Measurements from ENCODE around the gene LMAN1L.

Gene LMAN1L

GRCh38 chr15:74838746-74839525 is 26.3 kb downstream of the LMAN1L start:
- DNase-seq = no peak

DNA sequence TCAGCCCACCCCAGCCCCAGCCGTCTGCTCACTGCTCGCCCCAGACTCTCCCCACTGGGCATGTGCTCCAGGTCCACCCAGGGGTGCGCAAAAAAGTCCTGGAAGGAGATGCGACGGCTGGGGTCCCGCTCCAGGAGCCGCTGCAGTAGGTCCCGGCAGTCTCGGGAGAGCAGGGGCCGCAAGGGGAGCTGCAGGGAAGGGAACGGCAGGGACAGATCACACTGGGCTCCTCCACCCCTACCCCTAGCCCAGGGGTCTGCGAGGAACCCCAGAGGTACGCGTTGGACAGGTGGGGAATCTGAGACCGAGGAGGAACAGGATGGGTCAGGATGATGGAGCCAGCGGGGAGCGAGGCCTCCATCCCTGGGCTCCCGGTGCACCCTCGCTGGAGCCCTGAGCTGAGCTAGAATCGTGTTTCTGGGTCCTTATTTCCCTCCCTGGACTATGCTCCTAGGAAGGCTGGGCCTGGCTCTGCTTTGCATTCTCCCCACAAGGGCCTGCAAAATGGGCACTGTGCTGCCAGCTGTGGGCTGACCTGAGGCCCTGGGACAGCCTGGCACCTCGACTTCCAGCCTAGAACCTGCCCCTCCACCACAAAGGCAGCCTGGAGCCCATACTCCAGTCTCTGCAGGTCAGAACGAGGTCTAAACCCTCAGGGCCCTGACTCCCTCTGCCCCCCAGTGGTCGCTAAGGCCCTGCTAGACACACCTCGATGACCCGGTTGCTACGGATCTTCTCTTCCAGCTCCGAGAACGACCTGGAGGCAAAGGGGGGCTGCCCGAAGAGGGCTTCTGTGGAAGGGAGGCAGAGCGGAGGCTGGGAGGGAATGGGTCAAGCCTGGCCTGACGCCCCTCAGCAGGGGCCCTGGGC is 27.1 kb downstream of the LMAN1L start:
- DNase-seq = no peak

- DNase-seq = no peak
Measured at GRCh38 chr15:74840851-74841775, 28.5 kb downstream of the LMAN1L start.

- no peak for DNase-seq
Measured at GRCh38 chr15:74841891-74842373, 29.3 kb downstream of the LMAN1L start.

DNA sequence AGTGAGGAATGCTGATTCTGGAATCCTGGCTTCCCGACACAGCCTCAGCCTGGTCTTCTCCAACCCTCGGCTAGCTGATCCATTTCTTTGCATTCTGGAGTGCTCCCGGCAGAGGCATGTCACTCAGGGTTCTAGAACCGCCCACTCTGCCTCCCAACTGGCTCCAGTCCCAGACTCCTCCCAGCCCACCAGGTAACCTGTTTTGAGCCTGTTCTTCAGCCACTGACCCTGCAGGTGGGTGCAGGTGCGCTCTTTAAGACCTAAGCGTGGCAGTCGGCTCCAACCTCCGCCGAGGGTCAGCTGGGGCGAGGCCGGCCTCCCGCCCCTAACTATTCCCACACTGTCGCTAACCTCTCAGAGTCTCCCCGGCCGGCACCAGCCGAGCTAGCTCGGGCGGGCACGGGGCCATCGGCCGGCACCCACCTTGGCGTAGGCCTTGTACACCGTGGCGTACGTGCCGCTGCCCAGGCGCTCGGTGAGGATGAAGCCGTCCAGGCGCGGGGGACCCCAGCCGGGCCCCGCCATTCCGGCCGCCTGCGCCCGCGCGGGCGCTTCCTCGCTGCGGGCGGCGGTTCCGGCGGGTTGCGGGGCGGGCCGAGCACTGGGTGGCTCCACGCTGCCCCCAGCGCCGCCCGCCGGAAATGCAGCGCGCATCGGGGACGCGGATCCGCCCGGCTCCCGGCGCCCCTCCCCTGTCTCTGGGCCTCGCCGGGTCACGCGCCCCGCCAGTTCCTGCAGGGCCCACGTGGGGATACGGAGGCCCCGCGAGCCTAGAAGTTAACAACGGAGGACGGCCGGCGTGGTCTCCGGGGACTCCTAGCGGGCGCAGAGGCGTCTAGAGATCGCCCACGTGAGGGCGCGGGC is 30.2 kb downstream of the LMAN1L start, which contains the start of gene ULK3:
TSS of gene ULK3 (minus strand) at position 576 of the 864 bp plus-strand sequence. CDS start at position 525, 51 bp downstream.
- peak; percentile 94 for DNase-seq

GRCh38 chr15:74843445-74843828 is 30.8 kb downstream of the LMAN1L start:
- DNase-seq = no peak

DNA sequence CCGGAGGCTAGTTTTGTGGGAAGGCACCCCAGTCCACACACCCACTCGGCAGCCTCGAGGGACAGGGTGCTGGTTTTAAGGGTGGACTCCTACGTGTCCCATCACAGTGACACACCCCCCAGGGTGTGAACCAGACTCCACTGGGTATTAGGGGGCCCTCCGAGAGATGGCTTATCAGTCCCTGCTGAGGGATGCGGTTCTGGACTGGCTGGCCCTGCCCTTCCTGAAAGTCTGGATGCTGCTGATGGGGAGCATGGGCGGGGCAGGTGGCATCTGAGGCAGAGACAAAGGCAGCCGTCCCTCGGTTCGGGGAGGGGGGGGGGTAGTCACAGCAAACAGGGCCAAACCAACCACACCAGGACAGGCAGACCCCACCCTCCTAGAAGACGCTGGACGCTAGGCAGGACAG is 31.3 kb downstream of the LMAN1L start:
- DNase-seq = peak; percentile 13

- DNase-seq = no peak
Measured at GRCh38 chr15:74844319-74845207, 31.9 kb downstream of the LMAN1L start.

DNA sequence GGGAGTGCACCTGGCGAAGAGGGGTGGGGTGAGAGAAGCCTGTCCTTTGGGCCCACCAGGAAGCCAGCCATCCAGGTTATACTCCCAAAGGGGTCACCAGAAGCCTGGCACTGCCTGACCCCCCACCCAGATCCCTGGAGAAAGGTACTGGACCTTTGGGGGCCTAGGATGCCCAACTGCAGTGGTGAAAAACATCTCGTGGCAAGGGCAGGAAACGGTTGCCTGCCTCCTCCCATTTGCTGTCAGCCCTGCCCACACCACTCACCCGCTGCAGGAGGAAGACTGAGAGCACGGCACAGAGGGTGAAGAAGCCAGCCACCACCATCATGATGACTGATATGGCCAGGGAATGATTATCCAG is 32.6 kb downstream of the LMAN1L start:
- DNase-seq = peak; percentile 57

GRCh38 chr15:74845581-74845980 is 32.9 kb downstream of the LMAN1L start:
- DNase-seq = no peak

DNA sequence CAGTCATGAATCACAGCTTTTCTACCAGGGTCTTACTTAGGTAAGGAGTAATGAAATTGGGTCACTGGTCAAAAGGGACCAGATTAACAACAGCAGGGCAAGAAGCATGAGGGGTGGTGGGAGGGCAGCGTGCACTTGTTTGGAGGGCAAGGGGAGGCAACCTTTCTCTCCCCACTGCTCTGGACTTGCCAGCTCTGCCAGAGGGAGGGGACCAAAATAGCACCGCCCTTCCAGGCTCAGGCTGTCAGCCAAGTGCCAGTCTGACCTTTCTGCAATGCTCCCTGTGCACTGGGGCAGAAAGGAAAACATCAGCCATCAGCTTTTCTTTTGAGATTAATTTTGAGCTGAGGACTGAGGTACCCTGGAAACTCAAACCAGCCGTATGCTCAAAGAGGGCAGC is 34.8 kb downstream of the LMAN1L start:
- DNase-seq = no peak

- DNase-seq = no peak
Measured at GRCh38 chr15:74850393-74850792, 37.8 kb downstream of the LMAN1L start.

GRCh38 chr15:74851960-74852359 is 39.3 kb downstream of the LMAN1L start:
- DNase-seq = no peak

- no peak for DNase-seq
Measured at GRCh38 chr15:74854453-74855022, 41.9 kb downstream of the LMAN1L start.

DNA sequence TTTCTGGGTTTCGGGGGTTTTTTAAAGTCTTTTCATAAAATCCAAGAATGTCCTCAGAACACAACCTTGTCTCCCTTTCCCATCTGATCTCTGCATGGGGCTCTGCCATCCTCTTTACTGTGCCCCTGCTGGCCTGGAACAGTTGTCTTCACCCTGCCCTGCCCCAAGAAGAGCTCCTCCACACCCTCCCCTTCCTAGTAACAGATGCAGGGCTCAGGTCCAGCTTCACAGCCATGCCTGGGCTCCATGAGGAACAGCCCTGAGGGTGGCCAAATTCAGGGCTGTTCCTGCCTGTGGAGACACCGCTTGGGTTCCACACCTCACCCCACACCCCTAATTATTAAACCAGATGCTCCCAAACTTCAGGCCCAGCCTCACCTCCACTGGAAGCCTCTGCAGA is 43.2 kb downstream of the LMAN1L start:
- no peak for DNase-seq

- DNase-seq = no peak
Measured at GRCh38 chr15:74856537-74856936, 43.9 kb downstream of the LMAN1L start.

DNA sequence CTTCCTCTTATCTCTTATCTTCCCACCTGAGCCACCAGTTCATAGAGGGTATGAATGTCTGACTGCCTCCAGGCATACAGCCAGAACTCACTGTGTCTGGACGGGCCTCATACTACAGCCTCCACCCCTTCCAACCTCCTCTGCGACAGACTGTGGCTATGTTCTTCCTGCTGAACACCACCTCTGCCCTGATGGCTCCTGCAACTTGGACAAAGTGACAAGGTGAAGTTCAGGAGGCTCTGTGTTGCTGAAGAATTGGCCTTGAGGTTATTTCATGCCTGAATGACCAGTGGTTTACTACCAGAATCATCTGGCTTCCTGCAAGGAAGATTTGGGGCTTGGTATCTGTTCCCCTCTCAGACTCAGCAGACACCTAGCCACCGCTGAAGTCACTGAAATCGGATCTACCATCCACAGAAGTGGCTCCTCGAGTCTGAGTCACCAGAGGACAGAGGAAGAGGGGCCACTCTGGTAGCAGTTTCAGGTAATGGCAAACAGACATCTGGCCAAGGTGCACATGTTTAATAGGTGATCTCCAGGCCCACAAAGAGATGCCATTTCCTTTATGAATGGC is 44.5 kb downstream of the LMAN1L start:
- no peak for DNase-seq

DNA sequence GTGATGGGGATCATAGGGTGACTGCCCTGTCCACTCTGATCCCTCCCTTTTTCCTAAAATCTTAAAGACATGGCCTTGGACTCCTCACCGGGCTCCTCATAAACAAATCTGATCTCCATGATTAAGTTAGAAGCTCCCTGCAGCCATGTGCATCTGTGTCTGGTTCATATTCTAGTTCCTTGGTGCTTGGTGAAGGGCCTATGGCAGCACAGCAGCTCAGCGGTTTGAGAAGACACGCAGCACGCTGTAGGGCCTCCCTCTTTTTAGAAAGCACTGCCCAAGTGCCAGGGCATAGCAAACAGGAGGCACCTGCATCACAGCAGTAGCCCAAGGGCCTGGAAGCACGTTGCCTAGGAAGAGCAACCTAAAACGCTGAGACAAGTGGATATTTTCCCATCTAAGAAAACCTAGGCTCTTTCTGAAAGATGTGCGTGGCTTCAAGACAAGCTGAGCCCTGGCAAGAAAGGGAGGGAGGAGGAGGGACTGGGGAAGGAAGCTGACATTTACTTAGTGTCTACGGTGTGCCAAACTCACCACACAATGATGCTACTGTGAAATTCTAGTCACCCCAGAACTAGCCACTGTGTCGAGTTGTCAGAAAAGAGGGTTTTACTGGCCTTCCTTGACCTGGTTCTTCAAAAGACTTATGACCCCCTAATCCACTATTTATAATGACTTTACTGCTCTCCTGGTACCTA is 45.2 kb downstream of the LMAN1L start:
- DNase-seq = no peak

- DNase-seq = no peak
Measured at GRCh38 chr15:74858369-74858740, 45.7 kb downstream of the LMAN1L start.
